Measurements from ENCODE around the gene MEGF9. TPM values are rescaled to one million over a fixed set of nuclear protein-coding genes. Genes with fewer than 3 reads are reported as not detected.

MEGF9 gene
- total and polyA plus RNA-seq, 2 of the 13 experiments (the other 11 are each of a cell fraction or from before 2014, with no cell fraction given): 3.1 to 3.3 TPM

DNA sequence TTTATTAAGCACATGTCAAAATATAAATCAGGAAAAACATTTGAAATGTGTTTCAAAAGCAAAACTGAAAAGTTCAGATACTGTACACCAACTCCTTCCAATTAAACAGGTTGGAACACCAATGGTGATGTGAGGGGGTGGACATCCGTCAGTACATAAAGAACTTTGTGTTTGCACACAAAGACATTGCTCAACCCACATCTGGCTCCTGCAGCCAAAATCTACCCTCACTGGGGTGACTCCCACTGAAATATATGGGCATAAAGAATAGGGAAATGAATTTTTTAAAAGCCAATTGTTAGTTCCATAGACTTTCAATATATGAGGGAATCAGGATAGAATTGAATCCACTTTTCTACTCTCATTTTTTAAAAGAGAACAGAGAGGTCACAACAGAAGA lies 63.9 kb downstream of the MEGF9 start (continued):
- TF ChIP-seq, protein P1, sequence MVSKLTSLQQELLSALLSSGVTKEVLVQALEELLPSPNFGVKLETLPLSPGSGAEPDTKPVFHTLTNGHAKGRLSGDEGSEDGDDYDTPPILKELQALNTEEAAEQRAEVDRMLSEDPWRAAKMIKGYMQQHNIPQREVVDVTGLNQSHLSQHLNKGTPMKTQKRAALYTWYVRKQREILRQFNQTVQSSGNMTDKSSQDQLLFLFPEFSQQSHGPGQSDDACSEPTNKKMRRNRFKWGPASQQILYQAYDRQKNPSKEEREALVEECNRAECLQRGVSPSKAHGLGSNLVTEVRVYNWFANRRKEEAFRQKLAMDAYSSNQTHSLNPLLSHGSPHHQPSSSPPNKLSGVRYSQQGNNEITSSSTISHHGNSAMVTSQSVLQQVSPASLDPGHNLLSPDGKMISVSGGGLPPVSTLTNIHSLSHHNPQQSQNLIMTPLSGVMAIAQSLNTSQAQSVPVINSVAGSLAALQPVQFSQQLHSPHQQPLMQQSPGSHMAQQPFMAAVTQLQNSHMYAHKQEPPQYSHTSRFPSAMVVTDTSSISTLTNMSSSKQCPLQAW (CRISPR knock-in tag; IDR thresholded peaks at IDR 0.05): no peak
- TF ChIP-seq, protein P2, sequence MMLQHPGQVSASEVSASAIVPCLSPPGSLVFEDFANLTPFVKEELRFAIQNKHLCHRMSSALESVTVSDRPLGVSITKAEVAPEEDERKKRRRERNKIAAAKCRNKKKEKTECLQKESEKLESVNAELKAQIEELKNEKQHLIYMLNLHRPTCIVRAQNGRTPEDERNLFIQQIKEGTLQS (CRISPR knock-in tag; IDR thresholded peaks at IDR 0.05): no peak
- no peak for TF ChIP-seq JARID2 (CRISPR knock-in tag; IDR thresholded peaks at IDR 0.05; ENCODE audit: insufficient replicate concordance)
- no peak for TF ChIP-seq ARID2 (CRISPR knock-in tag; IDR thresholded peaks at IDR 0.05; ENCODE audit: borderline replicate concordance)
- TF ChIP-seq AKAP8 (CRISPR knock-in tag; IDR thresholded peaks at IDR 0.05): no peak
- peak; percentile 61 for TF ChIP-seq FOXA3 (CRISPR knock-in tag; IDR thresholded peaks at IDR 0.05)
- no peak for TF ChIP-seq SSRP1 (CRISPR knock-in tag; IDR thresholded peaks at IDR 0.05)
- TF ChIP-seq, protein P3, sequence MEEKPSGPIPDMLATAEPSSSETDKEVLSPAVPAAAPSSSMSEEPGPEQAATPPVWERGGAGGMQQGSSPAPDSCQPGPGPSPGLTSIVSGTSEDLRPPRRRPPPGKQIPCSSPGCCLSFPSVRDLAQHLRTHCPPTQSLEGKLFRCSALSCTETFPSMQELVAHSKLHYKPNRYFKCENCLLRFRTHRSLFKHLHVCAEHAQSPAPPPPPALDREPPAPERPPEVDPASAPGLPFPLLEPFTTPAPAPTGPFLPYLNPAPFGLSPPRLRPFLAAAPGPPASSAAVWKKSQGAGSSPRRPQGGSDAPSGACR (CRISPR knock-in tag; IDR thresholded peaks at IDR 0.05): no peak
- TF ChIP-seq, protein P4, sequence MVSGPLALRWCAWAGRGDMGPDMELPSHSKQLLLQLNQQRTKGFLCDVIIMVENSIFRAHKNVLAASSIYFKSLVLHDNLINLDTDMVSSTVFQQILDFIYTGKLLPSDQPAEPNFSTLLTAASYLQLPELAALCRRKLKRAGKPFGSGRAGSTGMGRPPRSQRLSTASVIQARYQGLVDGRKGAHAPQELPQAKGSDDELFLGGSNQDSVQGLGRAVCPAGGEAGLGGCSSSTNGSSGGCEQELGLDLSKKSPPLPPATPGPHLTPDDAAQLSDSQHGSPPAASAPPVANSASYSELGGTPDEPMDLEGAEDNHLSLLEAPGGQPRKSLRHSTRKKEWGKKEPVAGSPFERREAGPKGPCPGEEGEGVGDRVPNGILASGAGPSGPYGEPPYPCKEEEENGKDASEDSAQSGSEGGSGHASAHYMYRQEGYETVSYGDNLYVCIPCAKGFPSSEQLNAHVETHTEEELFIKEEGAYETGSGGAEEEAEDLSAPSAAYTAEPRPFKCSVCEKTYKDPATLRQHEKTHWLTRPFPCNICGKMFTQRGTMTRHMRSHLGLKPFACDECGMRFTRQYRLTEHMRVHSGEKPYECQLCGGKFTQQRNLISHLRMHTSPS (CRISPR knock-in tag; IDR thresholded peaks at IDR 0.05; ENCODE audit: low read depth): no peak
- TF ChIP-seq, protein P5, sequence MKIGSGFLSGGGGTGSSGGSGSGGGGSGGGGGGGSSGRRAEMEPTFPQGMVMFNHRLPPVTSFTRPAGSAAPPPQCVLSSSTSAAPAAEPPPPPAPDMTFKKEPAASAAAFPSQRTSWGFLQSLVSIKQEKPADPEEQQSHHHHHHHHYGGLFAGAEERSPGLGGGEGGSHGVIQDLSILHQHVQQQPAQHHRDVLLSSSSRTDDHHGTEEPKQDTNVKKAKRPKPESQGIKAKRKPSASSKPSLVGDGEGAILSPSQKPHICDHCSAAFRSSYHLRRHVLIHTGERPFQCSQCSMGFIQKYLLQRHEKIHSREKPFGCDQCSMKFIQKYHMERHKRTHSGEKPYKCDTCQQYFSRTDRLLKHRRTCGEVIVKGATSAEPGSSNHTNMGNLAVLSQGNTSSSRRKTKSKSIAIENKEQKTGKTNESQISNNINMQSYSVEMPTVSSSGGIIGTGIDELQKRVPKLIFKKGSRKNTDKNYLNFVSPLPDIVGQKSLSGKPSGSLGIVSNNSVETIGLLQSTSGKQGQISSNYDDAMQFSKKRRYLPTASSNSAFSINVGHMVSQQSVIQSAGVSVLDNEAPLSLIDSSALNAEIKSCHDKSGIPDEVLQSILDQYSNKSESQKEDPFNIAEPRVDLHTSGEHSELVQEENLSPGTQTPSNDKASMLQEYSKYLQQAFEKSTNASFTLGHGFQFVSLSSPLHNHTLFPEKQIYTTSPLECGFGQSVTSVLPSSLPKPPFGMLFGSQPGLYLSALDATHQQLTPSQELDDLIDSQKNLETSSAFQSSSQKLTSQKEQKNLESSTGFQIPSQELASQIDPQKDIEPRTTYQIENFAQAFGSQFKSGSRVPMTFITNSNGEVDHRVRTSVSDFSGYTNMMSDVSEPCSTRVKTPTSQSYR (CRISPR knock-in tag; IDR thresholded peaks at IDR 0.05; ENCODE audit: borderline replicate concordance): peak; percentile 64; the same call in 1 of the 2 replicates
- TF ChIP-seq ZNF101 (CRISPR knock-in tag; IDR thresholded peaks at IDR 0.05; ENCODE audit: borderline replicate concordance, low read depth): no peak
- TF ChIP-seq, protein P6, sequence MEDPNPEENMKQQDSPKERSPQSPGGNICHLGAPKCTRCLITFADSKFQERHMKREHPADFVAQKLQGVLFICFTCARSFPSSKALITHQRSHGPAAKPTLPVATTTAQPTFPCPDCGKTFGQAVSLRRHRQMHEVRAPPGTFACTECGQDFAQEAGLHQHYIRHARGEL (CRISPR knock-in tag; IDR thresholded peaks at IDR 0.05): no peak
- no peak for TF ChIP-seq ESRRA (CRISPR knock-in tag; IDR thresholded peaks at IDR 0.05; ENCODE audit: low read depth)
- no peak for TF ChIP-seq ZNF792 (CRISPR knock-in tag; IDR thresholded peaks at IDR 0.05)
- peak; percentile 71; the same call in 1 of the 2 replicates for TF ChIP-seq CEBPB (IDR thresholded peaks at IDR 0.05; ENCODE audit: borderline replicate concordance, low read depth, low read length)
- no peak for TF ChIP-seq ZNF891 (CRISPR knock-in tag; IDR thresholded peaks at IDR 0.05)
- TF ChIP-seq HNF4A (CRISPR knock-in tag; IDR thresholded peaks at IDR 0.05): peak; percentile 20; the same call in 1 of the 2 replicates
- no peak for TF ChIP-seq SIN3A (IDR thresholded peaks at IDR 0.05; ENCODE audit: borderline replicate concordance, low read depth, low read length)
- no peak for TF ChIP-seq ZBTB38 (CRISPR knock-in tag; IDR thresholded peaks at IDR 0.05)
- no peak for TF ChIP-seq FOSL1 (CRISPR knock-in tag; IDR thresholded peaks at IDR 0.05; ENCODE audit: borderline replicate concordance)
- TF ChIP-seq ZNF350 (CRISPR knock-in tag; IDR thresholded peaks at IDR 0.05; ENCODE audit: borderline replicate concordance, low read depth): no peak
- TF ChIP-seq IKZF1 (IDR thresholded peaks at IDR 0.05): no peak
- TF ChIP-seq KLF13 (CRISPR knock-in tag; IDR thresholded peaks at IDR 0.05): no peak
- TF ChIP-seq ZNF501 (CRISPR knock-in tag; IDR thresholded peaks at IDR 0.05): no peak
